Fibroblast of mammary gland (primary cell): ENCODE data around the gene FOXO3.
"Not testable (repeated sequence)": the region's sequence is repeated elsewhere in the genome, so short reads cannot be mapped to it uniquely, and the experiment has no call there.

ENCODE experiments used
- DNase-seq: peaks from one replicate; pipeline ENCODE4 v3.0.0-alpha.2; 2010; ENCODE audit warnings: low read depth
- H3K4me3 ChIP-seq: 2 replicates; pipeline ENCODE4 v1.5.1; 2011; ENCODE audit warnings: low read depth, mild to moderate bottlenecking, low read length, moderate library complexity; ENCODE audit not compliant: control insufficient read depth
- TF ChIP-seq, protein P1 (sequence below): conservative IDR thresholded peaks from 2 replicates; pipeline ENCODE4 v1.5.1; 2011; ENCODE audit warnings: low read depth, low read length, inconsistent platforms; ENCODE audit not compliant: control insufficient read depth, insufficient read depth

FOXO3 gene

DNA sequence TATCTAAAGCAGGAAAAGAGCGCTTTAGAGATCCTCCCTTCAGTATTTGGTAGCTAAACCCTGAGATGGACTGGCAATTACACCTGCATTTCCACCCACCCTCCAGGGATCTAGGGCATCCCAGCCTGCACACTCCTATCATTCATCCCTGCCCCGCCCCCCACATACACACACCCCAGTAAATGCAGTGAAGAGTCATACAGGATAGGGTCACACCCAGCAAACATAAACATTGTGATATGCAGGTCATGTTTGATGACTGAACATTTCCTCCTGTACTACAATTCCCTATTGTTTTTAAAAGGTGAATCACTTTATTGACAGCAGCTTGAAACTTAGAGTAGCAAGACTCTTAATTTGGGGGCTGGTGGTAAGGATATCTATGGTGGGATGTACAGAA lies 112.9 kb downstream of the FOXO3 start:
- TF ChIP-seq, protein P1, sequence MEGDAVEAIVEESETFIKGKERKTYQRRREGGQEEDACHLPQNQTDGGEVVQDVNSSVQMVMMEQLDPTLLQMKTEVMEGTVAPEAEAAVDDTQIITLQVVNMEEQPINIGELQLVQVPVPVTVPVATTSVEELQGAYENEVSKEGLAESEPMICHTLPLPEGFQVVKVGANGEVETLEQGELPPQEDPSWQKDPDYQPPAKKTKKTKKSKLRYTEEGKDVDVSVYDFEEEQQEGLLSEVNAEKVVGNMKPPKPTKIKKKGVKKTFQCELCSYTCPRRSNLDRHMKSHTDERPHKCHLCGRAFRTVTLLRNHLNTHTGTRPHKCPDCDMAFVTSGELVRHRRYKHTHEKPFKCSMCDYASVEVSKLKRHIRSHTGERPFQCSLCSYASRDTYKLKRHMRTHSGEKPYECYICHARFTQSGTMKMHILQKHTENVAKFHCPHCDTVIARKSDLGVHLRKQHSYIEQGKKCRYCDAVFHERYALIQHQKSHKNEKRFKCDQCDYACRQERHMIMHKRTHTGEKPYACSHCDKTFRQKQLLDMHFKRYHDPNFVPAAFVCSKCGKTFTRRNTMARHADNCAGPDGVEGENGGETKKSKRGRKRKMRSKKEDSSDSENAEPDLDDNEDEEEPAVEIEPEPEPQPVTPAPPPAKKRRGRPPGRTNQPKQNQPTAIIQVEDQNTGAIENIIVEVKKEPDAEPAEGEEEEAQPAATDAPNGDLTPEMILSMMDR, result no peak
- DNase-seq, result peak; percentile 35
- no peak overlapping the region for H3K4me3 ChIP-seq

GRCh38 chr6:108675226-108676200 lies 114.8 kb downstream of the FOXO3 start:
- DNase-seq, result no peak
- no peak overlapping the region for H3K4me3 ChIP-seq
- TF ChIP-seq, protein P1, result no peak

GRCh38 chr6:108676555-108676954 lies 115.8 kb downstream of the FOXO3 start:
- TF ChIP-seq, protein P1, result no peak
- no peak for DNase-seq
- no peak overlapping the region for H3K4me3 ChIP-seq

DNA sequence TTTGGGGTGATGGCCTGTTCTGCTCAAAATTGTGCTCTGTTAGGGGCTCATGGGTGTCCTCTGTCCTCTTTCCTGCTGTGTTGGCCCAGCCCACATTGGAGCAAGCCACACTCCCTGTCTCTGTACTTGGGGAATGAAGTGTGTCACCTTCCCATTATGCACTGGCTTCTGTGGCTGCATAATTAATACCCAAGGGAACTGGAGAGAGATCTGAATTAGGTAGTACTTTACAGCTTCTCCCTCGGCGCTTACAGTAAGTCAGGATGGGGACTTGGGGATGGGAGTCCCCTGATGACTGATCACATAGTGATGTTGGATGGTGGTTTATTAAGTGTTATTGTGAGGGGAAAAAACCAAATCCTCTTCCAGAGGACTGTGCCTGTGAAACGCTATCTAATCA lies 116.6 kb downstream of the FOXO3 start:
- H3K4me3 ChIP-seq, result no peak overlapping the region
- TF ChIP-seq, protein P1, result no peak
- no peak for DNase-seq

- H3K4me3 ChIP-seq, result no peak overlapping the region
- TF ChIP-seq, protein P1, result no peak
- DNase-seq, result no peak
These were observed 117.2 kb downstream of the FOXO3 start for GRCh38 chr6:108677894-108678293.

- H3K4me3 ChIP-seq, DNase-seq: not testable (repeated sequence)
These were observed 119.6 kb downstream of the FOXO3 start for GRCh38 chr6:108680314-108680713.

DNA sequence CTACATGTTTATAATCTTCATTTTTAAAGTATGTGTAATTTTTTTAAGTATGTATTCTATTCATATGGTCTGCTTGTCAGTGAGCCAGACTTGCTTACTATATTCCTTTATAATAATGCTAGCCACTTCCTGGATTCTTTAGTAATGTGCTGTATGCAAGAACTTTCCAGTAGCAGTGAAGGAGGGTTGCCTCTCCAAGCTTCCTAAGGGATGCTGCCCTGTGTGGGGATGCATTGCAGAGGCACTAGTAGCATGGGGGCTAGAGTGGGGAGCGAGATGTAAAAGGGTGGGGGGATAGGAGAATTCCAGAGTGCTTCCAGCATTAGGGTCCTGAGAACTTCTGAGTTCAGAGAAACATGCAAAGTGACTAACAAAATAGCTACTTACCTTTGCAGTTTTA lies 121.0 kb downstream of the FOXO3 start:
- not testable (repeated sequence) for H3K4me3 ChIP-seq, DNase-seq

DNA sequence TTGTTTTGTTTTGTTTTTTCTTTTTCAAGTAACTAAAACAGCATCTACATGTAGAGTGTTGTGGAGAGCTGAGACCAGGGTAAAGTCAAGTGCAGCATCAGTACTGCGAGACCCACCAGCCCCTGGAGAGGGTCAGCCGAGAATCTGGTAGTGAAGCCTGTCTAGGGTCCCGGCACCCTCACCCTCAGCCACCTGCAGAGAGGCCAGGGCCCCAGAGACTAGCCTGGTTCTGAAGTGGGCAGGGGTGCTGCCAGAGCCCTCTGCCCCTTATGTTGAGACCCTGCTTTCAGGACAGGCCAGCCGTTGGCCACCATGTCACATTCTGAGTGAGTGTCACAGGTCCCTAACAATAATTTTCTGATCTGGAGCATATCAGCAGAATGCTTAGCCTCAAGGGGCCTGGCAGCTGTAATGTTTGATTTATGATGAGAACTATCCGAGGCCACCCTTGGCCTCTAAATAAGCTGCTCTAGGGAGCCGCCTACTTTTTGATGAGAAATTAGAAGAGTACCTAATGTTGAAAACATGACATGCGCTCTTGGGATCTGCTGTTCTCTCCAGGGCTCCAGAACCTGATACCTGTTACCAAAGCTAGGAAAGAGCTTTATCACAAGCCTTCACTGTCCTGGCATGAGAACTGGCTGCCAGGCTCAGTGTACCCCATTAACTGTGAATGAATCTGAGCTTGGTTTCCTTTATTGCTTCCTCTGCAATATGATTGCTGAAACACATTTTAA lies 121.8 kb downstream of the FOXO3 start:
- H3K4me3 ChIP-seq, DNase-seq: not testable (repeated sequence)

DNA sequence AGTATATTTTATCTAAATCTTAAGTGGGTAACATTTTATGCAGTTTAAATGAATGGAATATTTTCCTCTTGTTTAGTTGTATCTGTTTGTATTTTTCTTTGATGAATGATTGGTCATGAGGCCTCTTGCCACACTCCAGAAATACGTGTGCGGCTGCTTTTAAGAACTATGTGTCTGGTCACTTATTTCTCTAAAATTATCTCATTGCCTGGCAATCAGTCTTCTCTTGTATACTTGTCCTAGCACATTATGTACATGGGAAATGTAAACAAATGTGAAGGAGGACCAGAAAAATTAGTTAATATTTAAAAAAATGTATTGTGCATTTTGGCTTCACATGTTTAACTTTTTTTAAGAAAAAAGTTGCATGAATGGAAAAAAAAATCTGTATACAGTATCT lies 123.3 kb downstream of the FOXO3 start:
- DNase-seq, H3K4me3 ChIP-seq: not testable (repeated sequence)
